ENCODE results near the gene CFAP210.
"Not testable (repeated sequence)": the region's sequence is repeated elsewhere in the genome, so short reads cannot be mapped to it uniquely, and the experiment has no call there.

The CFAP210 gene

DNA sequence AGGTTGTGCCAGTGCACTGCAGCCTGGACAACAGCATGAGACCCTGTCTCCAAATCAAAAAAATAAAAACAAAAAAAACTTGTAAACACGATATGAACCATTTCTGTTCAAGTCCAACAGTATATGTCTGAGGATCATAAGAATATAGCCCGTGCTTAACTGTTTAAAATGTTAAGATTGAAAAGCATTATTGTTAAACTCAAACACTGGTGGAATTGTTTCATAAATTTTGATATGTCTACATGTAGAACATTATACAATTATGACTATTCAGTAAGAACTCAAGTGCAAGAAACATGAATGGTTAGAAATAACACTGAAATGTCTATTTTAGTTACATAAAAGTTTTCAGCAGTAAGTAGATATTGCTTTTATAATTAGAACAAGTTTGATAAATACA is 80.3 kb downstream of the CFAP210 start:
- DNase-seq, result no peak

DNA sequence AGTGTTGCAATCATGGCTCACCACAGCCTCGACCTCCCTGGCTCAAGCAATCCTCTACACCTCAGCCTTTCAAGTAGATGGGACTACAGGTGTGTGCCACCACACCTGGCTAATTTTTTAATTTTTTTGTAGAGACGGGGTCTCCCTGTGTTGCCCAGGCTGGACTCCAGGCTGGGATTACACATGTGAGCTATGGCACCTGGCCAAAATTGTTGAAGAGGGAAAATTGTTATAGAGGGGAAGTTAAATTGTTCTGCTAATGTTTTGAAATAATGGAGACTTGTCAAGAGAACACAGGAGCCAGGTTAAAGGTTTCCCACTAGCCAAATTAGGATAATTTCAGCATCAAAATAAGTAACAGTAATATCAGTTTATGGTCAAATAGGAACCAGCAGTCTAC is 84.9 kb downstream of the CFAP210 start:
- DNase-seq, result no peak

DNA sequence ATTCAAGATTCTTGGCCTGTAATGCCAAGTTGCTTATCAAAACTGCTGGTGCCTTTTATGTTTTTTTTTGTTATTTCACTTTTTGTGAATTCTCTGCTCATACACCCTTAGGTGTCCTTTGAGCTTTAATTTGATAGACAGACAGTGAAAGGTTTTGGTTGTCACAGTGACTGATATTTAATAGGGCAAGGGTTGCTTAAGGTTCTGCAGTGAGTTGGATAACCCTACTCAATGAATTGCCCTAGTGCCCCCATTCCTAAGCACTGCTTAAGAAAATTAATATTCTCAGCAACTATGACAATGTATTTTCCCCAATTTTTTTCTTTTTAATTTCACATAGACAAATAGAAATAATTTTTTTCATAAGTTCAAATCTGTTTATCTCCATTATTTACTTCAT is 94.6 kb downstream of the CFAP210 start:
- no peak for DNase-seq

DNA sequence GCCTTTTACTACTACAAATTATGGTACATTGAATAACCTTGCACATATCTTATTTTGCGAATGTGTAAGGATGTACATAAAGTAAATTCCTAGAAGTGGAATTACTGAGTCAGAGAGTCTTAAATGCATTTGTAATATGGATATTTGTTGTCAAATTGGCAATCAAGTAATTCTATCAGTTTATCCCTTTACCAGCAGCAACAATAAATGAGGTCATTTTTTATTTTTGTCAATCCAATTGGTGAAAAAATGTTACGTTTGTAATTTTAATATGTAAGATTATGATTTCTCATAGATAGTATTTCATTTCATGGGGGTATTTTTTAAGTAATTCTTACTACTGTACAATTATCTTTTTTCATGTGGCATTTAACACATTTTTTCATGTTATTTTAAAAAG is 95.2 kb downstream of the CFAP210 start:
- no peak for DNase-seq

DNA sequence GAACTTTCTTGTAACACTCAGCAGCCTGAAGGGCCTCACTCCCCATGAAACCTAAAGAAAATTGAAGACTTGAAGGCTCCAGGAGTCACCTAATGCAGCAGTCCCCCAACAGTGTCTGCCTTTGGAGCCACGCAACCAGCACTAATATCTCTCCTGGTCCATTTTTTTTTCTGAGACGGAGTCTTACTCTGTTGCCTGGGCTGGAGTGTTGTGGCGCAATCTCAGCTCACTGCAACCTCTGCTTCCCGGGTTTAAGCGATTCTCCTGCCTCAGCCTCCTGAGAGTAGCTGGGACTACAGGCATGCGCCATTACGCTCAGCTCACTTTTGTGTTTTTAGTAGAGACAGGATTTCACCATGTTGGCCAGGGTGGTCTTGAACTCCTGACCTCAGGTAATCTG is 97.7 kb downstream of the CFAP210 start:
- not testable (repeated sequence) for DNase-seq

Measured in stimulated activated naive CD4-positive, alpha-beta T cell treated with Interleukin-2 at 50 U/mL for 16 hours (primary cell).